HUES48 (cell line): ENCODE results near the gene ARHGAP23.

Experiments used
- H3K27ac ChIP-seq: one replicate; pipeline ENCODE4 v1.7.0; 2013; ENCODE audit warnings: low read depth, low read length, inconsistent platforms
- H3K27me3 ChIP-seq: 2 replicates; pipeline ENCODE4 v1.6.1; 2013; ENCODE audit warnings: mild to moderate bottlenecking, low read length; ENCODE audit not compliant: control insufficient read depth, insufficient read depth
- H3K36me3 ChIP-seq: 2 replicates; pipeline ENCODE4 v1.6.1; 2013; ENCODE audit warnings: low read length; ENCODE audit not compliant: control insufficient read depth, insufficient read depth
- H3K4me1 ChIP-seq: 2 replicates; pipeline ENCODE4 v1.6.1; 2013; ENCODE audit warnings: mild to moderate bottlenecking, low read length; ENCODE audit not compliant: control insufficient read depth, insufficient read depth
- H3K4me3 ChIP-seq: 2 replicates; pipeline ENCODE4 v1.5.1; 2013; ENCODE audit warnings: mild to moderate bottlenecking, low read depth, low read length
- H3K9ac ChIP-seq: 2 replicates; pipeline ENCODE4 v1.6.1; 2013; ENCODE audit warnings: mild to moderate bottlenecking, low read depth, low read length, moderate library complexity
- H3K9me3 ChIP-seq: 2 replicates; pipeline ENCODE4 v1.6.1; 2013; ENCODE audit warnings: low read length; ENCODE audit not compliant: control insufficient read depth, insufficient read depth

Gene ARHGAP23, protein sequence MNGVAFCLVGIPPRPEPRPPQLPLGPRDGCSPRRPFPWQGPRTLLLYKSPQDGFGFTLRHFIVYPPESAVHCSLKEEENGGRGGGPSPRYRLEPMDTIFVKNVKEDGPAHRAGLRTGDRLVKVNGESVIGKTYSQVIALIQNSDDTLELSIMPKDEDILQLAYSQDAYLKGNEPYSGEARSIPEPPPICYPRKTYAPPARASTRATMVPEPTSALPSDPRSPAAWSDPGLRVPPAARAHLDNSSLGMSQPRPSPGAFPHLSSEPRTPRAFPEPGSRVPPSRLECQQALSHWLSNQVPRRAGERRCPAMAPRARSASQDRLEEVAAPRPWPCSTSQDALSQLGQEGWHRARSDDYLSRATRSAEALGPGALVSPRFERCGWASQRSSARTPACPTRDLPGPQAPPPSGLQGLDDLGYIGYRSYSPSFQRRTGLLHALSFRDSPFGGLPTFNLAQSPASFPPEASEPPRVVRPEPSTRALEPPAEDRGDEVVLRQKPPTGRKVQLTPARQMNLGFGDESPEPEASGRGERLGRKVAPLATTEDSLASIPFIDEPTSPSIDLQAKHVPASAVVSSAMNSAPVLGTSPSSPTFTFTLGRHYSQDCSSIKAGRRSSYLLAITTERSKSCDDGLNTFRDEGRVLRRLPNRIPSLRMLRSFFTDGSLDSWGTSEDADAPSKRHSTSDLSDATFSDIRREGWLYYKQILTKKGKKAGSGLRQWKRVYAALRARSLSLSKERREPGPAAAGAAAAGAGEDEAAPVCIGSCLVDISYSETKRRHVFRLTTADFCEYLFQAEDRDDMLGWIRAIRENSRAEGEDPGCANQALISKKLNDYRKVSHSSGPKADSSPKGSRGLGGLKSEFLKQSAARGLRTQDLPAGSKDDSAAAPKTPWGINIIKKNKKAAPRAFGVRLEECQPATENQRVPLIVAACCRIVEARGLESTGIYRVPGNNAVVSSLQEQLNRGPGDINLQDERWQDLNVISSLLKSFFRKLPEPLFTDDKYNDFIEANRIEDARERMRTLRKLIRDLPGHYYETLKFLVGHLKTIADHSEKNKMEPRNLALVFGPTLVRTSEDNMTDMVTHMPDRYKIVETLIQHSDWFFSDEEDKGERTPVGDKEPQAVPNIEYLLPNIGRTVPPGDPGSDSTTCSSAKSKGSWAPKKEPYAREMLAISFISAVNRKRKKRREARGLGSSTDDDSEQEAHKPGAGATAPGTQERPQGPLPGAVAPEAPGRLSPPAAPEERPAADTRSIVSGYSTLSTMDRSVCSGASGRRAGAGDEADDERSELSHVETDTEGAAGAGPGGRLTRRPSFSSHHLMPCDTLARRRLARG (N-terminal part only)

GRCh38 chr17:38428112-38428642 lies at the start of gene ARHGAP23:
ARHGAP23 (plus strand) TSS chr17:38428464; CDS start chr17:38428486, 22 bp downstream.
- Histone ChIP-seq H3K4me3 (peak within 1 kb of the TSS; percentile 78), H3K9me3 (no peaks in the 10 kb centered on the region), H3K4me1 (peaks cover 46% of the 10 kb centered on the region), H3K9ac (no peak within 1 kb of the TSS; the same call in 1 of the 2 replicates), H3K36me3 (no peaks in the 10 kb centered on the region), H3K27ac (peak within 1 kb of the TSS; percentile 71), H3K27me3 (no peaks in the 10 kb centered on the region)

GRCh38 chr17:38379448-38379847 lies 48.8 kb upstream of the ARHGAP23 start:
- Histone ChIP-seq H3K36me3 (peaks cover 42% of the 10 kb centered on the region), H3K4me1 (no peaks in the 10 kb centered on the region), H3K27me3 (no peaks in the 10 kb centered on the region), H3K9ac (no peak overlapping the region), H3K4me3 (no peak overlapping the region), H3K9me3 (no peaks in the 10 kb centered on the region), H3K27ac (no peak overlapping the region)

GRCh38 chr17:38395090-38395489 lies 33.2 kb upstream of the ARHGAP23 start:
- Histone ChIP-seq H3K9me3 (no peaks in the 10 kb centered on the region), H3K36me3 (peaks cover 47% of the 10 kb centered on the region), H3K27me3 (no peaks in the 10 kb centered on the region), H3K4me3 (no peak overlapping the region), H3K9ac (no peak overlapping the region), H3K4me1 (no peaks in the 10 kb centered on the region), H3K27ac (no peak overlapping the region)

DNA sequence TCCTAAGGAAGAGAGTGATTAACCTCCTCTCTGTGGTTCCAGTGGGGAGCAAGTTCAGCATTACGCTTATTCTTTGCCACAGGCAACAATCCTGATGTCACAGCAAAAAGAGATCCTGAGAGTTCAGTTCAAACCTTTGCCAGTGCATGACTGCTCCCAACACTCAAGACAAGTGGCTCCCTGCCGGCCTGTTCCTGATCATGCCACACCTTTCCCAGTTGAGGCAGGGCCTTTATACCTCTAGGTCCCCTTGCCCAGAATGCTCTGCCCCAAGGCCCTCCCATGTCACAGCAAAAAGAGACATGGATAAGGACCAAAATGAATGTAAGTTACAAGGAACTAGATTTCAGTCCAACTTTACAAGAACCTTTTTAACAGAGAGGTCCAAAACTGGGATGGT lies 31.0 kb upstream of the ARHGAP23 start:
- no peak overlapping the region for H3K4me3 ChIP-seq
- peaks cover 67% of the 10 kb centered on the region for H3K36me3 ChIP-seq

GRCh38 chr17:38400286-38400685 lies 28.0 kb upstream of the ARHGAP23 start:
- no peaks in the 10 kb centered on the region for H3K9me3 ChIP-seq
- H3K27me3 ChIP-seq = no peaks in the 10 kb centered on the region
- peaks cover 62% of the 10 kb centered on the region for H3K36me3 ChIP-seq
- peaks cover 23% of the 10 kb centered on the region for H3K4me1 ChIP-seq
- no peak overlapping the region for H3K27ac ChIP-seq
- no peak overlapping the region for H3K4me3 ChIP-seq
- no peak overlapping the region for H3K9ac ChIP-seq

More for the DNA sequence above, 31.0 kb upstream of the ARHGAP23 start:
- H3K9ac ChIP-seq = no peak overlapping the region
- no peaks in the 10 kb centered on the region for H3K9me3 ChIP-seq
- no peaks in the 10 kb centered on the region for H3K27me3 ChIP-seq
- no peak overlapping the region for H3K27ac ChIP-seq
- H3K4me1 ChIP-seq = no peaks in the 10 kb centered on the region

- no peaks in the 10 kb centered on the region for H3K27me3 ChIP-seq
- H3K4me3 ChIP-seq = no peak overlapping the region
- H3K27ac ChIP-seq = no peak overlapping the region
- H3K4me1 ChIP-seq = peaks cover 23% of the 10 kb centered on the region
- H3K36me3 ChIP-seq = peaks cover 51% of the 10 kb centered on the region
- H3K9ac ChIP-seq = no peak overlapping the region
- no peaks in the 10 kb centered on the region for H3K9me3 ChIP-seq
Measured at GRCh38 chr17:38401459-38401858, 26.8 kb upstream of the ARHGAP23 start.

- H3K9me3 ChIP-seq = no peaks in the 10 kb centered on the region
- H3K4me1 ChIP-seq = peaks cover 23% of the 10 kb centered on the region
- no peak overlapping the region for H3K27ac ChIP-seq
Measured at GRCh38 chr17:38402897-38403296, 25.4 kb upstream of the ARHGAP23 start.

GRCh38 chr17:38403491-38403890 lies 24.8 kb upstream of the ARHGAP23 start:
- H3K36me3 ChIP-seq = peaks cover 33% of the 10 kb centered on the region
- H3K4me1 ChIP-seq = peaks cover 23% of the 10 kb centered on the region
- H3K4me3 ChIP-seq = no peak overlapping the region
- H3K27me3 ChIP-seq = no peaks in the 10 kb centered on the region
- H3K27ac ChIP-seq = peak overlapping the region; percentile 74
- no peak overlapping the region for H3K9ac ChIP-seq
- H3K9me3 ChIP-seq = no peaks in the 10 kb centered on the region

More at GRCh38 chr17:38402897-38403296, 25.4 kb upstream of the ARHGAP23 start:
- Histone ChIP-seq H3K4me3 (no peak overlapping the region), H3K27me3 (no peaks in the 10 kb centered on the region), H3K9ac (no peak overlapping the region), H3K36me3 (peaks cover 36% of the 10 kb centered on the region)

- H3K4me3 ChIP-seq = peak overlapping the region; percentile 8; the same call in 1 of the 2 replicates
- H3K9ac ChIP-seq = no peak overlapping the region
- H3K27ac ChIP-seq = peak overlapping the region; percentile 74
- peaks cover 27% of the 10 kb centered on the region for H3K36me3 ChIP-seq
- peaks cover 23% of the 10 kb centered on the region for H3K4me1 ChIP-seq
- no peaks in the 10 kb centered on the region for H3K9me3 ChIP-seq
- no peaks in the 10 kb centered on the region for H3K27me3 ChIP-seq
Measured at GRCh38 chr17:38404174-38404943, 23.9 kb upstream of the ARHGAP23 start.
